ENCODE measurements around the gene DLG1.

DLG1 gene

DNA sequence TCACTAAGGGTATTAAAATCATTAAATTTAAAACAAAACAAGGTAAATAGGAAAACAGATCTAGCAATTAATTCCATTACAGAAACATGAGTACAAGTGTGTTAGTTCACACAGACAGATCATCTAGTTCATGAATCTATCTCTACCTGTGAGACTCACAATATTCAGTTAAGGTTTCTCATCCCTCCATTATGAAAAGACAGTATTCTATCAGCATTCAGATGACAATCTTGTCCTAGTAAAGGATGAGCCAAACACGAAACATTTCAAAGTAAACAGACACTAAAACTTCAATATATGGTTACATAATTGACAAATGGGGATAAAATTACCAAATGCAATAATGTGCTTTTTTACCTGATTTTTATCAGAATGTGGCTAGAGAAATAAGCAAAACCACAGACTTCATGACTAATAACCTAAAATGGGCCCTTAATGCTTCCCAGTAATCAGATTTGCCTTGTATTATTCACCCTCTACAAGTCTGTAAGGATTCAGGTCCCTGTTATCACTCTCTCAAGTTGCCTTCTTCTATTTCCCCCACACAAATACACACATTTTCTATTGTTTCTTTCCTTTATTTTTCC lies 126.8 kb downstream of the DLG1 start:
- DNase-seq (ENCODE audit: low spot score), result no peak

DNA sequence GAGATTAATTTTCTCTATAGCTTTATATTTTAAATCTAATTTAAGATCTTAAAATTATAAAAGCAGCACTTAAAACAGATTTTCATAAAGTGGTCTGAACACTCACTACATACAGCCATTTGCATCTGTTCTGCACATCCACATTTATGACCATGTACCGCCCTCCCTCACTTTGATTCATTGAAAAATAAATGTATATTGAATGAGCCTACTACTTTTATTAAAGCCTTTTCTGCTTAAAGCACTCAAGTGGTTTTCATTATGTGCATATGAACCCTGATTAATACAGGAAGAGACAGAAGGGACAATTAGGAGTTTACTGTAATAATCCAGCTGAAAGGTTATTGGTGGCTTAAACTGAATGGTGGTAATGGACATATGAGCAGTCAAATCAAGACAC lies 129.4 kb downstream of the DLG1 start:
- DNase-seq (ENCODE audit: low spot score), result no peak

DNA sequence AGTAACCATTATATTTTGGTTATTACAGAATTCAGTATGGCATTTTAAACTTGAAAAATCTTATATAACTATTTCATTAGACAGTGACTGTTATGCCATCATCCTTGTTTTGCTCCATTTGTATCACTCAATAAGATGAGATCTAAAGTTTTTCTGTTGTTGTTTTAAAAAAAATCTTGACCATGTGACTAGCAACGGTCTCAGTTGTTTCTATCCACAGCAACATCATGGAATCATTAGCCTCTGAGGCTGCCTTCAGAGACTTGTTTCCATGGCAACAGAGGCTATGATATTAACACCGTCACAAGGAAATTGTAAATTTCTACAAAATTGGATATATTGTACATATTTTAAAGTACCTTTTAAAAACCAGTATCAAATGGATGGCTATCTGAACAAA lies 129.8 kb downstream of the DLG1 start:
- no peak for DNase-seq (ENCODE audit: low spot score)

DNA sequence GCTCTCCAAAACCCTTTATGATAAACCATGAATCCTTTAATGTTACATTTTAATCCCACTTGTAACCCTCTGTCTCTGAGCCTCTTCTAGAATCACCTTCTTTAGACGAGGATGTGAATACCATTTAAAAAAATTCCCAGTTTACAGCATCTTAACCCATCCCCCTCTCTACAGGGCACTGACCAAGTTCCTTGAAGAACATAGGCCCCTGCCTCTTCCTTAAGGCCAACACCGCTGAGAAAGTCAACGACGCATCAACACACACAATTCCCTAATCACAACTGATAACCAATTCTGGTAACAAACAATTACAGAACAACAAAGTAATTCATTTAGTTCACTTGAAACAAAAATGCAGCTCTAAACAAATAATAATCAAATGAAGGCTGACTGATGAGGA lies 130.3 kb downstream of the DLG1 start:
- no peak for DNase-seq (ENCODE audit: low spot score)

DNA sequence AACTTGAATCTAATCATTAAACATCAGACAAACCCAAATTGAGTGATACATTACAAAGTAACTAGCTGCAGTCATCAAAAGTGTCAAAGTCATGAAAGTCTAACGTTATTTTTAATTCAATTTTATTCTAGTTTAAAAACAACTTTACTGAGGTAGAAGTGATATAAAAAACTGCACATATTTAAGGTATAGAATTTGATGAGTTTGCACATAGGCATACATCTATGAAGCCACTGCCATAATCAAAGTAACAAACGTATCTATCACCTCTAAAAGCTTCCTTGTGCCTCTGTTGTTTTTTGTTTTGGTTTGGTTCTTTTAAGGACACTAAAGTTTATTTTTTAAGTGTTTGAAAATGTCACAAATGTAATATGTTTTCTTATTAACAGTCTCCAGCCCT lies 130.9 kb downstream of the DLG1 start:
- DNase-seq (ENCODE audit: low spot score), result no peak

DNA sequence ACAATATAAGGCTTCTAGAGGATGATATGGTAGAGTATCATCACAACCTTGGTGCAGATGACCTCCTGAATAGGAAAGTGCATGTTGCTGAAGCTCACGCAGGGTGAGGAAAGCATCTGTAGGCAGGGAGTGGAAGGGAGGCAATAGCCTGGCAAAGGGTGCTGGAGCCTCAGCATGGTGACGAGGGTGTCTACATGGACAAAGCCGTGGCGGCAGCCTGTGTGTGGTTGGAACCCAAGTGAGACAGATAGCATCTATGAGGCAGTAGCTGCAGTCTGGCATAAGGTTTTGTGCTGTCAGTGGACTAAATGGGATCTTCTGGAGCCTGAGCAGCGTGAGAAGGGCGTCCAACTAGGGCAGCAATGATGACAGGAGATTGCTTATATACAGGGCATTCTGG lies 132.5 kb downstream of the DLG1 start:
- no peak for DNase-seq (ENCODE audit: low spot score)

DNA sequence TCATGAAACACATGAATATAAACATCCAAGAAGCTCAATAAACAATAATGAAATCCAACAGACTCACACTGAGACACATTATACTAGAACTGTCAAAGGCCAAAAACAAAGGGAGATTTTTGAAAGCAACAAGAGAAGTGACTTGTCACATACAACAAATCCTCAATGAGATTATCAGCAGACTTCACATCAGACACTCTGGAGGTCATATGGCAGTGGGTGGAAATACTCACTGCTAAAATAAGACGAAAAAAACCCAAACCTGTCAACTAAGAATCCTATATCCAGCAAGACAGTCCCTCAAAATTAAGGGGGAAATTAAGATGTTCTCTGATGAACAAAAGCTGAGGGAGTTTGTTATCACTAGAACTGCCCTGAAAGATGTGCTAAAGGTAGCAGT lies 143.4 kb downstream of the DLG1 start:
- DNase-seq (ENCODE audit: low spot score), result no peak

DNA sequence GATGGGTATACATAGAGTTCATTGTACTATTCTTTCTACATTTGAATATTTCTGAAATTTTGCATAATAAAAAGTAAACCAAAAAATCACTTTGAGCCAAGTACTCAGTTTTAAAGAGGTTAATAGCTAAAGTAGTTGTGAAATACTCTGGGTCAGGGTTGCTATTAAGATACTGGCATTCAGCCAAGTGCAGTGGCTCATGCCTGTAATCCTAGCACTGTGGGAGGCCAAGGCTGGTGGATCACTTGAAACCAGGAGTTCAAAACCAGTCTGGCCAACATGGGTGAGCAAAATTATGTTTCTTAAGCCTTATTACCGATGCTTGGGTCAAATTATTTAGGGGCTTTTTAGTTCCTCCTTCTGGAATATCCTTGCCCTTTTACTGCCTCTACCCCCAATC lies 146.8 kb downstream of the DLG1 start:
- DNase-seq (ENCODE audit: low spot score), result no peak

DNA sequence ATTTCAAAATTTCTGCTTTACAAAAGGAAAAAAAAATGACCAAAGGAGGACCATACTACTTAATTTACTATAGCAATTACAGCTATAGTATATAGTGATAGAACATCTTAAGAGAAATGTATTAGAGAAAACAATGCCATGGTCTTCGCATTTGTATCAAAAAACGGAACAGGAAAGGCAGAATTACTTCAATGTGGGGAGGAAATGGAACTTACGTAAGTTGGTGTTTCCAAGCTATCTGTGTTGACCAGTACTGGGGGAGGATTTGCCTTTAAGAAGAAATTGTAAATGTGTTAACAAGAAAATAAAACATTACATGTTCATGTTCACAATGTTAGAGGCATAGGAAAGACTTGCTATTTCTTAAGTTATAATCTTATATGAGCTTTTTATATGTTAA lies 148.9 kb downstream of the DLG1 start:
- DNase-seq (ENCODE audit: low spot score), result no peak

DNA sequence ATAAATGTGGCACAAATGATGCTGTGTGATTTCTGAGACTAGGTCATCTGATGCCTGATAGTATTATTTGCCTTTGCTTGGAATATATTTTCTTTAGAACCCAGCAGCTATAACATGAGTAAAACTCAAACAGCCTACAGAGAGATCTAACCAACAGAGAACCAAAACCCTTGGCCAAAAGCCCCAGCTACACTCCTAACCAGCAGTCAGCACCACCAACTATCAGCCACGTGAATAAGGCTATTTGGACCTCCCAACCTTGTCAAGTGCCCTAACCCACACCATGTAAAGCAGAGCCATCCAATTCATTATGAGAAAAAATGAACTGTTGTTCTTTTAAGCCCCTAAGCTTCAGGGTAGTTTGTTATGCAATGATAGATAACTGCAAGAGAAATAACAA lies 154.2 kb downstream of the DLG1 start:
- DNase-seq (ENCODE audit: low spot score), result no peak

DNA sequence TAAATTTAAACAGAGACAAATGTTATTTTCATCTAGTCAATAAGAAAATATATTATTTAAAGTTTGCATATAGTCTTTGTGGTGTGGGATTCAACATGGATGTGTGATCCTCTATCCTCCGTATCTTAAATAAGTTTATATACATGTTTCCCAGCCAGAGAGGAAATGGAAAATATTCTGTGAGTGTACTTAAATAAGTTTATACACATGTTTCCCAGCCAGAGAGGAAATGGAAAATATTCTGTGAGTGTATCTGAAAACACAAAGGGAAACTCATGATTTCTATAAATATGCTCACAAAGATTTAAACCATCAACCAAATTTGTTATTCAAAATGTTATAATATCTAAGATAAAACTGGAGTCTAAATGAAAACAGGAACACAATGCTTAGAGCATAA lies 158.8 kb downstream of the DLG1 start:
- DNase-seq (ENCODE audit: low spot score), result no peak

DNA sequence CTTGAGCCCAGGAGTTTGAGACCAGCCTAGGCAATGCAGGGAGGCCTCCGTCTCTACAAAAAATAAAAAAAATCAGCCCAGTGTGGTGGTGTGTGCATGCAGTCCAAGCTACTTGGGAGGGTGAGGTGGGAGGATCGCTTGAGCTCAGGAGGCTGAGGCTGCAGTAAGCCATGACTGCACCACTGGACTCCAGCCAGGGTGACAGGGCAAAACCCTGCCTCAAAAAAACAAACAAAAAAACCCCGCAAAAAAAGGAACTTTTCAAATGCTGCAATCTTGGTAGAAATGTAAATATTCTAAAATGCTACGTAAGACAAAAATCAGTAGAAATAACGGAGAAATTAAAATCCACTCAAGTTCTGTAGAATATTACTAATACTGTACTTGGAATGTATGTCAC lies 160.7 kb downstream of the DLG1 start:
- DNase-seq (ENCODE audit: low spot score), result no peak

DNA sequence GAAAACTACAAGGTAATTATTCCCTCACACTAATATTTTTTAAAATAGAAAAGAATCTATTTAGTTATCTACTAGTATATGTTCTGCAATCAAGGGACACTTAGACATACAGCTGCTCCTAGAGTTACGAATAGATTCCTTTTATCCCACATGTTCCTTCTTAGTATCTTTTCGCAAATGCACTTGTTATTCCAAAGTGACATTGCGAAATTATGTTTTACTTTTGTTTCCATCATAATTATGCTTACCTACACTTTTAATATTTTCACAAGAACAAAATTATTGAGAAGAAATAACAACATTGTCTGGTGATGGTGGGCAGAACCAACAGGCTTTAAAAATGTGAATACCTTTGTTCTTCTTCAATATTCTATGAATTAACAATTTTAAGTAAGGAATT lies 161.7 kb downstream of the DLG1 start:
- DNase-seq (ENCODE audit: low spot score), result no peak

DNA sequence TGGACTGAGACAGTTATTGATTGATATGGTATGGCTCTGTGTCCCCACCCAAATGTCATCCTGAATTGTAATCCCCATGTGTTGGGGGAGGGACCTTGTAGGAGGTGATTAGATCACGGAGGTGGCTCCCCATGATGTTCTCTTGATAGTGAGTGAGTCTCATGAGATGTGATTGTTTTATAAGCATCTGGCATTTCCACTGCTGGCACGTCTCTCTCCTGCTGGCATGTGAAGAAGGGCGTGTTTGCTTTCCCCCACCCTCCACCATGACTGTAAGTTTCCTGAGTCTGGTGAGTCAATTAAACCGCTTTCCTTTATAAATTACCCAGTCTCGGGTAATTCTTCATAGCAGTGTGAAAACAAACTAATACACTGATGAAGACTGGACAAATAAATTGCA lies 163.2 kb downstream of the DLG1 start:
- no peak for DNase-seq (ENCODE audit: low spot score)

DNA sequence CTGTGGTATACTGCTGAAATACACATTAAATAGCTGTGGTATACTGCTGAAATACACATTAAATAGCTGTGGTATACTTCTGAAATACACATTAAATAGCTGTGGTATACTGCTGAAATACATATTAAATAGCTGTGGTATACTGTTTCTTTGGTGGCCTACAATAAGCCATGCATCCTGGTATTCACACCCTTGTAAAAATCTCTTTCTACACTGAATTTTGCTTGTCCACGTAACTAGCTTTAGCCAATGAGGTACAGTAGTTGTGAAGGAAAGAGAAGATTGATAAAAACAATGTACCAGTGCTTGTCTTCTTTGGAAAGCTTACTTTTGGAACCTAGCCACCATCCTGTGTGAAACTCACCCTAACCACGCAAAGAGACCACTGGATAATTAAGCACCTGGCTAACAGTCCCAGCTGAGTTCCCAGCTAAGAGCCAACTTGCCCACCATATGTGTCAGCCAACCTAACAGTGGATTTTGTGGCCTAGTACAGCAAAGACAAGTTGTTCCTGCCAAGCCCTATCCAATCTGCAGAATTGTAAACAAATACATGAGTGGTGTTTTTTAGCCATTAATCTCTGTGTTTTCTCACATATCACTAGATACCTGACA lies 165.4 kb downstream of the DLG1 start:
- no peak for DNase-seq (ENCODE audit: low spot score)

DNA sequence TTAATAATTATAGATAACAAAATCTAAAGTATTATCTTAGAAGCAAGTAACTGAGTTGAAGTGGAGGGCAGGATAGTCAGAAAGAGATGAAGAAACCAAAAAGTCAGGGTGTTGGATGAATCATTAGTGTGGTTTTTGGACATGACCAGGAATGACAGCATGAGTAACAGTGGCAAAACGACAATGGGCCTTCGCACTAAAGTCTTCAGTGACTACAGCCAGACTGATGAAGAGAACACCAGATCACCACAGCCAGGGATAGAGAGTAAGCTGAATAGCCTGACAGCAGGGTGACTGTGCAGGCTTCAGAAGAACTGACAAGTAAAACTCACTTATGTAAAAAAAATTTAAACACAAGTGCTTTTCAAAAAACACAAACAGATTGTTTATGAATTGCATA lies 172.8 kb downstream of the DLG1 start:
- no peak for DNase-seq (ENCODE audit: low spot score)

DNA sequence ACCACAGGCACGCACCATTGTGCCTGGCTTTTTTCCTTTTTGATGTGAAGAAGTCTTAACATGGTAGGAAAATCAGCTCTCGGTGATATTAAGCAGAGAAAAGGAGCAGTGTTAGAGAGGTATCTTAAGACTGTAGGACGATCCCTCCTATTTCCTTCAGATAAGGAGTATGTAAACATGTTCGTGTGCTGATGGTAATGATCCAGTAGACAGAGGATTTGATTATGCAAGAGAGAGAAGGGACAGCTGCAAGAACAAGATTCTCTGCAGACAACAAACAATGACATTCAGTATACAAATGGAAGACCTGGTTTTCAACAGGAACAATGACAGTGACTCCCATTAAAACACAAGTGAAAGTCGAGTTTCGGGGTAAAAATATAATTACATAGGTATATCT lies 173.7 kb downstream of the DLG1 start:
- DNase-seq (ENCODE audit: low spot score), result no peak

DNA sequence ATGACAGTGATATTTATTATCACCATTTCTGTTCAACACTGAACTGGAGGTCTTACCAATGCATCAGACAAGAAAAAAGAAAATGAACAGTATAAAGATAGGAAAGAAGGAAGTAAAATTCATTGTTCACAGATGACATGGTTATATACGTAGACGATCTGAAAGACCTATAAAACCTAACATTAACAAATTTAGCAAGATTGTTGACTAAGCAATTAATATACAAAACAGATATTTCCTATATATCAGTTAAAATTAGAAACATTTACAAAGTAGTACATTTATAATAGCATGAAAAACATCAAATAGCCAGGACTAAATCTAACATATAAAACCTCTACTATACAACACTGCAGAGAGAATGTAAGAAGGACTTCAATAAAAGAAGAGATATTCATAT lies 176.0 kb downstream of the DLG1 start:
- no peak for DNase-seq (ENCODE audit: low spot score)

DNA sequence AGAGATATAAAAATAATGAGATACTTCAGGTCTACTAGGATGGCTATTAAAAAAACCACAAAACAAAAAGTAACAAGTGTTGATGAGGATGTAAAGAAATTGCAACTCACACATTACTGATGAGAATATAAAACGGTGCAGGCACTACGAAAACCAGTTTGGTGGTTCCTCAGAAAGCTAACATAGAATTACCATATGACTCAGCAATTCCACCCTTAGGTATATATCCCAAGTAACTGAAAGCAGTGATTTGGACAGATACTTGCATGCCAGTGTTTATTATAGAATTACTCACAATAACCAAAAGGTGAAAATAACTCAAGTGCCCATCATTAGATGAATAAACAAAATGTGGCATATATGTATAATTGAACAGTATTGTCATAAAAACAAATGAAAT lies 181.3 kb downstream of the DLG1 start:
- no peak for DNase-seq (ENCODE audit: low spot score)

DNA sequence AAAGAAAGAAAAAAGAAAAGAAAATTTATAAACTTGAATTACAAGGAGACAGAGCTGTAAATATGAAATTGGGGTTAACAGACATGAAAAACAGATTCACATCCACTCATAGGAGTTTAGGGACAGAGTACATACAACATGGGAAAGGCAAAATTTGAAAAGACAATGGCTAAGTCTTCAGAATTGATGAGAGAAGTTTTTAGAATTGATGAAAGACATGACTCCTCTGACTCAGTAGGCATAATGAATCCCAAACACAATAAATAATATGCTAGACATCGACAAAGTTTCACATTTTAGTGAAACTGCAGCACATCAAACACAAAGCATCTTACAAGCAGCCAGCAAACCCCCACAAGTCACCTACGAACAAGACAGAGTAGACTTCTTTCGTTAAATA lies 184.4 kb downstream of the DLG1 start:
- no peak for DNase-seq (ENCODE audit: low spot score)

DNA sequence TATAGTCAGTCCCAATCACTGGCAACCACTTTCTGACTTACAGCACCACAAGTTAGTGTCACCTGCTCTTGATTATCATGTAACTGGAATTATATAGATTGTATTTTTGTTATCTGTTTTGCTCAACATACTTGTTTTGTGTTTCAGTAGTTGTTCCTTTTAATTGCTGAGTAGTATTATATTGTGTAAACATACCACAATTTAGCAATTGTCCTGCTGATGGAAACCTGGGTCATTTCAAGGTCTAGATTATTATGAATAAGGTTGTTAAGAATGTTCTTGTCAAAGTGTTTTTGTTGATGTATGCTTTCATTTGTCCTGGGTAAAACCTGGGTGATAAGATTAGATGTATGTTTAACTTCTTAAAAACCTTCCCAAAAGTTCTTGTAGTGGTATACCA lies 186.7 kb downstream of the DLG1 start:
- no peak for DNase-seq (ENCODE audit: low spot score)

DNA sequence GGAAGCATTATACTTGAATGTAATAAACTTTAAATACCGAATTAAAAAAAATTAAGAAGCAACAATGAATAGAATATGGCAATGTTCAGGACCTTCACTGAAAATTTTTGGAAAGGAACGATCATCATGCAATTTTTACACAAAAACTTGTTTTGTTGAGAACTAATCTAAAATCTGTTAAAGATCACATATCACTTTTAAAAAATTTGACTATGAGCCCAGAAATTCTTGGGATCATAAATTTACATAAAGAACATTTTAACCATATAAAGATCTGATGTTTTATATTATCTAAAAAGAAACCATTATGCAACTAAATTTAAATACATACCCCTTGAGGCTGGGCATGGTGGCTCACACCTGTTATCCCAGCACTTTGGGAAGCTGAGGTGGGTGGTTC lies 192.6 kb downstream of the DLG1 start:
- DNase-seq (ENCODE audit: low spot score), result no peak

DNA sequence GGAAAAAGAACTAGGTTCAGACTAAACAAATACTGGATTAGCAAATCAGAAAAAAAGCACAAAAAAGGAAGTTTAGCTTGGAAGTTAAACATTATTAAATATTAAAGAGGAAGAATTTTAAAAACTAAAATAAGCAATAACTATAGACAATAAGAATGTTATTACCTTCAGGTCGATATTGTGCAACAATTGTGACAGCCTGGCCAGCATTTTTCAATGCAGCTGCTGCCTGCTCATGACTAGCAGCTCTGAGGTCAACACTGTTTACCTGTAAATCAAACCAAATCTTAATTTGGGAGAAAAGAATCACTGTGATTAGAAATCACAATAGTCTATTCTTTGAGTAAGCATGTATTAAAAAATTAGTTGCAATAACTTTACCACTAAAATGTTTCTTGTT lies 193.7 kb downstream of the DLG1 start:
- DNase-seq (ENCODE audit: low spot score), result no peak

DNA sequence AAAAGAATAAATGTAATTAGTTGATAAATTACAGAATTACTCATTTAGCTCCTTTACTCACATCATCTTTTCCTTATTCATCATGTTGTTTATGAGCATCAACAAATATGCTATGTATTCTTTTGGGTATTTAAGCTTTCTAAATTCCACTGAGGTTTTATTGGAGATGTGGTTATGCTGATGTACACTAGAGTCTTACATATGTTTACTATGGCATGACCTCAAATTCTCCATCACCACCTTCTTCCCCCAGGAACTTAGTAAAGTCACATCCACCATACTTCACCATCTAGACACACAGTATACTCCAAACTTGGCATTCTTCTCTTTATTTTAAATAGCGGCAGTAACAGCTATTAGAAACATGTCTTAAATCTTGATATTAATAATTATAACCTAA lies 194.6 kb downstream of the DLG1 start:
- no peak for DNase-seq (ENCODE audit: low spot score)

DNA sequence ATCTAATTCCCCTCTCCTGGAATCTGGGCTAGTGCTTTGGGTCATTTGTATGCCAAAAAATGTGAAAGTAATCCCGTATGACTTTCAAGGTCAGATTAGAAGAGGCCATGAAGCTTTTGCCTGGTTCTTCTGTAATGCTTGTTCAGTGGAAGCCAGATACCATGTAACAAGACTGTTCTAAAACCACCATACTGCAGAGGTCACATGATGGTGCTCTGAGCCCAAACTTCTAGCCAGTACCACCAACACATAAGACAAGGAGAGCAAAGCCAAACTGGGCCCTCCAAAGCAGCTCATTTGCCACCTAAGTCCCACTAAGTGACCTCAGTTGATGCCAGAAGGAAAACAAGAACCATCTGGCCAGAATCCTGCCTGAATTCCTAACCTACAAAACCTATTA lies 204.5 kb downstream of the DLG1 start:
- DNase-seq (ENCODE audit: low spot score), result no peak

All from CD4-positive, alpha-beta T cell treated with Interleukin-6 at 100 ng/mL for 8 hours (primary cell).